Erythroblast (primary cell): Measurements from ENCODE around the gene ZNF594.
"Not testable (repeated sequence)": the region's sequence is repeated elsewhere in the genome, so short reads cannot be mapped to it uniquely, and the experiment has no call there.

ENCODE experiments used
- GATA1 ChIP-seq: IDR thresholded peaks from 2 replicates; pipeline ENCODE4 v1.6.1; 2011; ENCODE audit warnings: low read depth, mild to moderate bottlenecking, control low read depth, low read length, moderate library complexity
- POLR2A ChIP-seq: IDR thresholded peaks from 2 replicates; pipeline ENCODE4 v1.6.1; 2011; ENCODE audit warnings: mild to moderate bottlenecking, low read length

DNA sequence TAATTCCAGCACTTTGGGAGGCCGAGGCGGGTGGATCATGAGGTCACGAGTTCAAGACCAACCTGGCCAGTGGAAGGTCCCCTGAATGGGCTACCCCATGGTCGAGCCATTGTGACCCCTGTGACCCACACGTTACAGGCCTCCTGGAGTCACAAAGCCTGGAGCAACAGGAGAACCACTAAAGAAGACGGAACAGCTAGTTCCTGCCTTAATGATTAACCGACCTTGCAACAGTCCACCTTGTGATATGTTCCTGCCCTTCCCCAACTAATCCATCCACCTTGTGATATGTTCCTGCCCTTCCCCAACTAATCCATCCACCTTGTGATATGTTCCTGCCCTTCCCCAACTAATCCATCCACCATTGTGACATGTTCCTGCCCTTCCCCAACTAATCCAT, 48.1 kb upstream of the ZNF594 start:
- not testable (repeated sequence) for TF ChIP-seq POLR2A, GATA1
